Mesenteric fat pad (tissue), 1 donor: ENCODE results near the gene ARHGAP45. TPM values are rescaled to one million over a fixed set of nuclear protein-coding genes. Genes with fewer than 3 reads are reported as not detected.
A peak's percentile ranks its signal among the peaks of the same experiment; 100 is the strongest.

Experiments
- DNase-seq: peaks from one replicate; pipeline ENCODE4 v3.0.0-alpha.2; 2020; ENCODE audit warnings: low spot score
- total RNA-seq: library from RNA; stranded (reverse); fragmentation: NEBNext Ultra II Directional; extraction: Animal tissue kit (Norgen Biotek cat#: 25700); gene quantifications from one replicate; pipeline ENCODE4 v1.2.1, GENCODE V29; 2021
- donor health status: DM: yes; HTN: yes; CAD: no.

The ARHGAP45 gene
- total RNA-seq, 1 donor from 2014 or later: 25.5 TPM

DNA sequence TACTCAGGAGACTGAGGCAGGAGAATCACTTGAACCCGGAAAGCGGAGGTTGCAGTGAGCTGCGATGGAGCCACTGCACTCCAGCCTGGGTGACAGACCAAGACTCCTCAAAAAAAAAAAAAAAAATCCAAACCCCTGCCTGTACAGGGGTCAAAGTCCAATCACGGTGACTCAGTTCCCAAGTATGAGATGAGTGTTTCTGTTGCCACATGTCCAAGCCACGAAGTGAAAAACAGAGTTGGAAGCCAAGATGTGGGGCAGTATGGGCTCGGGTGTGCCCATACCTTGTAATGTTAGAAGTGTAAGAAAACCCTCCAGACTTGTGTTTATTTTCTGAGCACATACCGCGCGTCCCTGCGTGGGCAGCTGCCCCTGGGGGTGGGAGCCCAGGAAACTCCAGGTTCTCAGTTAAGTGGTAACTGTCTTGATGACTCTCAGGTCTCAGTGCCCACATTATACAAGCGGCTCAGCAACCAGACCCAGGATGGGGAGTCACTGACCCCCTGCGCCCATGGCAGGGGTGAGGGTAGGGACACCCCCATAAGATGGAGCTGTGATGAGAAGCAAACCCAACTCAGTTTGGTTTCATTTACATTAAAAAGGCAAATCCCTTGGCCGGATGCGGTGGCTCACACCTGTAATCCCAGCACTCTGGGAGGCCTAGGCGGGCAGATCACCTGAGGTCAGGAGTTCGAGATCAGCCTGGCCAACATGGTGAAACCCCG is 35.6 kb downstream of the ARHGAP45 start:
- DNase-seq: no peak

DNA sequence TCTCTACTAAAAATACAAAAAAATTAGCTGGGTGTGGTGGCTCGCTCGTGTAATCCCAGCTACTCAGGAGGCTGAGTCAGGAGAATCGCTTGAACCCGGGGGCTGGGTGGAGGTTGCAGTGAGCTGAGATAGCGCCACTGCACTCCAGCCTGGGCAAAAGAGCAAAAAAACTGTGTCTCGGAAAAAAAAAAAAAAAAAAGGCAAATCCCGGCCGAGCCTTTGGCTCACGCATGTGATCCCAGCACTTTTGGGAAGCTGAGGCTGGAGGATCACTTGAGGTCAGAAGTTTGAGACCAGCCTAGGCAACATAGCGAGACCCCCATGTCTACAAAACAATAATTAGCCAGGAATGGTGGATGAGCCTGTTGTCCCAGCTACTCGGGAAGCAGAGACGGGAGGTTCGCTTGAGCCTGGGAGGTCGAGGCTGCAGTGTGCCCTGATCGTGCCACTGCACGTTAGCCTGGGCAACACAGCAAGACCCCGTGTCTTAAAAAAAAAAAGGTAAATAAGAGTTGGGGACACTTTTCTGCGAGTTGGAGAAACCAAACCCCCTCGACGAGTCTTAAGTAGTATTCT is 36.3 kb downstream of the ARHGAP45 start:
- DNase-seq: no peak

DNA sequence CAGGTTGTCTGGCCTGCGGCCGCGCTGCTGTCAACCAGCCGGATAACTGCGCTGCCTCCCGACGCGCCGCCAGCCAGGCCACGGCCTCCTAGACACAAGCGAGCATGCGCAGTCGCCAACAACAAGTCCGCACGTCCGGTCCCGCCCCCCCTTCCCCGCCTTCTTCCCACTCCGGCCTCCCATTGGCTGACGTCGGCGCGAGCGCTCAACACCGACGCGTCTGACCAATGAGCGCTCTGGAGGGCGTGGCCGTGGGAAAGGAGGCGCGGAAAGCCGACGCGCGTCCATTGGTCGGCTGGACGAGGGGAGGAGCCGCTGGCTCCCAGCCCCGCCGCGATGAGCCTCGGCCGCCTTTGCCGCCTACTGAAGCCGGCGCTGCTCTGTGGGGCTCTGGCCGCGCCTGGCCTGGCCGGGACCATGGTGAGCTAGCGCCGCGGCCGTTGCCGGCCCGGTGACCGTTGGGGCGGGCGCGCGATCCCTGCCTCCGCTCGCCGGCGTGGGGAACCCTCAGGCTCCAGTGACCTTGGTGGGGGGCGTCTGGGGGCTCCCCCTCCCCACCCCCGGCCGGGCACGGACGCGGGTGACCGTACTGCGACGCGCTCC is 36.8 kb downstream of the ARHGAP45 start, which contains the start of gene GPX4:
TSS of gene GPX4 (plus strand) at position 287 of the 603 bp plus-strand sequence. CDS start at position 337, 50 bp downstream.
- DNase-seq: peak; percentile 99

DNA sequence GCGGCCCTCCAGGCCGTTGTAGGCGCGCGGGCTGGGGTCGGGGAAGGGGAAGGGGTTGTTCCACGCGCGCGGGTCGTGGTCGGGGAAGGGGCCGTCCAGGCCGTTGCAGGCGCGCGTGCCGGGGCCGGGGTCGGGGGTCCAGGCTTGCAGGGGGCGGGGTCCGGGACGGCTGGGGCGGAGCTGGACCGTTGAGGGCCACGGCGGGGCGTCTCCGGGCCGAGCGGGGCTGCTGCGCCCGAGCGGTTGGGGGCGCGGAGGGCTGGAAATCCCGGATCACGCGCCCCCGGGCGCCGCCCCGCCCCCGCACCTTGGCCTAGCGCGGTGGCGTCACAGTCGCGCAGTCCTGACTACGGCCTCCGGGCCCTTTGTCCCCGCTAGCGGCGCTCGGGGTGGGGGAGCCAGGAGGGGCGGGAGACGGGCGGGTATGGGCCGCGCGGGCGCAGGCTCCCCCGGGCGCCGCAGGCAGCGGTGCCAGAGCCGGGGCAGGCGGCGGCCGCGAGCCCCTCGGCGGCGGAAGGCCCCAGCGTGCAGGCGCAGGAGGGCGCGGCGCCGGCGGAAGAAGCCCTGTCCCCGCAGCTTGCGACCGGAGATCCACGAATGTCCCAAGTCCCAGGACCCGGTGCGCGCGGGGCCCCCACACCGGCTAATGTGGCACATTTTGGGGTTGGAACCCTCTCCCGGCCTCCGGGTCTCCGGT is 37.5 kb downstream of the ARHGAP45 start:
- DNase-seq: peak; percentile 95

DNA sequence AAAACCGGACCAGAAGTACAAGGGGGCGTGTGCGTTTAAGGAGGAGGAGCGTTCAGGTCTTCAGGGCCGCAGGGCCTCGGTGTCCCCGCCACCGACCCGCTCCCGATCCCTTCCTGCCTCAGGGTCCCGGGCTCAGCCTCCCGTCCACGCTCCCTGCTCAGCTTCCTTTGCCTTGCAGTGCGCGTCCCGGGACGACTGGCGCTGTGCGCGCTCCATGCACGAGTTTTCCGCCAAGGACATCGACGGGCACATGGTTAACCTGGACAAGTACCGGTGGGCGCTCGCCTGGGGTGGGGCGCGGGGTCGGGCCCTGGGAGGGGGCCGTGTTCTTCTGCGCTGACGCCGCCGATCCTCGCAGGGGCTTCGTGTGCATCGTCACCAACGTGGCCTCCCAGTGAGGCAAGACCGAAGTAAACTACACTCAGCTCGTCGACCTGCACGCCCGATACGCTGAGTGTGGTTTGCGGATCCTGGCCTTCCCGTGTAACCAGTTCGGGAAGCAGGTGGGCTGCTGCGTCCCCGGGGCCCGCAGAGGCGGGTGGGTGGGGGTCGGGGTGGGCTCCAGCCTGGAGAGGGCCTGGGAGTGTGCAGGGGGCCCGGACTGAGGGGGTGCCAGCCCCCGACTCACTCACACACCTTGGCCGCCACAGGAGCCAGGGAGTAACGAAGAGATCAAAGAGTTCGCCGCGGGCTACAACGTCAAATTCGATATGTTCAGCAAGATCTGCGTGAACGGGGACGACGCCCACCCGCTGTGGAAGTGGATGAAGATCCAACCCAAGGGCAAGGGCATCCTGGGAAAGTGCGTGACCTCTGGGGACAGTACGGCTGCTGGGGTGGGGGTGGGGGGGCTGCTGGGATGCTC is 38.3 kb downstream of the ARHGAP45 start:
- no peak for DNase-seq

DNA sequence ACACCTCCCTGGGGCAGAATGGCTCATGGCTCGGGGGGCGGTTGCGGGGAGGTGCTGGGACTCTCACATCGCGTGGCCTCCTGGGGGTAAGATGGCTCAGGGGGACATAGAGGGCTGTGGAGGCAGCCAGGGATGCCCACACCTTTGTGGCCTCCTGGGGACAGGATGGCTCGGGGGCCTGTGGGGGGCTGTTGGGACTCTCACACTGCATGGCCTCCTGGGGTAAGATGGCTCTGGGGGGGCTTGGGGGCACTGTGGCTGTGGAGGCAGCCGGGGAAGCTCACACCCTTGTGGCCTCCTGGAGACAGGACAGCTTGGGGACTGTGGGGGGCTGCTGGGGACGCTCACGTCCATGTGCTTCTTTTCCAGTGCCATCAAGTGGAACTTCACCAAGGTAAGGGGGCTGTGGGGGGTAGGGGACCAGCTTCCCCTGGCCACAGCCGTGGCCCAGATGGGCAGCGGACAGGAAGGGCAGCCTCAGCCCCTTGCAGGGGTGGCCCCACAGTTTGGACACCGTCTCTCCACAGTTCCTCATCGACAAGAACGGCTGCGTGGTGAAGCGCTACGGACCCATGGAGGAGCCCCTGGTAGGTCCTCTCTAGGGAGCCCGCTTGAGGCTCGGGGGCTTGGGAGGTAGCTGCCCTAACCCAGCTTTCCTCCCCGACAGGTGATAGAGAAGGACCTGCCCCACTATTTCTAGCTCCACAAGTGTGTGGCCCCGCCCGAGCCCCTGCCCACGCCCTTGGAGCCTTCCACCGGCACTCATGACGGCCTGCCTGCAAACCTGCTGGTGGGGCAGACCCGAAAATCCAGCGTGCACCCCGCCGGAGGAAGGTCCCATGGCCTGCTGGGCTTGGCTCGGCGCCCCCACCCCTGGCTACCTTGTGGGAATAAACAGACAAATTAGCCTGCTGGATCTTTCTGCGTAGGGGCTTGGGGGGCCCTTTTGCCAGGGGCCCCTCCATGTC is 39.2 kb downstream of the ARHGAP45 start:
- no peak for DNase-seq

DNA sequence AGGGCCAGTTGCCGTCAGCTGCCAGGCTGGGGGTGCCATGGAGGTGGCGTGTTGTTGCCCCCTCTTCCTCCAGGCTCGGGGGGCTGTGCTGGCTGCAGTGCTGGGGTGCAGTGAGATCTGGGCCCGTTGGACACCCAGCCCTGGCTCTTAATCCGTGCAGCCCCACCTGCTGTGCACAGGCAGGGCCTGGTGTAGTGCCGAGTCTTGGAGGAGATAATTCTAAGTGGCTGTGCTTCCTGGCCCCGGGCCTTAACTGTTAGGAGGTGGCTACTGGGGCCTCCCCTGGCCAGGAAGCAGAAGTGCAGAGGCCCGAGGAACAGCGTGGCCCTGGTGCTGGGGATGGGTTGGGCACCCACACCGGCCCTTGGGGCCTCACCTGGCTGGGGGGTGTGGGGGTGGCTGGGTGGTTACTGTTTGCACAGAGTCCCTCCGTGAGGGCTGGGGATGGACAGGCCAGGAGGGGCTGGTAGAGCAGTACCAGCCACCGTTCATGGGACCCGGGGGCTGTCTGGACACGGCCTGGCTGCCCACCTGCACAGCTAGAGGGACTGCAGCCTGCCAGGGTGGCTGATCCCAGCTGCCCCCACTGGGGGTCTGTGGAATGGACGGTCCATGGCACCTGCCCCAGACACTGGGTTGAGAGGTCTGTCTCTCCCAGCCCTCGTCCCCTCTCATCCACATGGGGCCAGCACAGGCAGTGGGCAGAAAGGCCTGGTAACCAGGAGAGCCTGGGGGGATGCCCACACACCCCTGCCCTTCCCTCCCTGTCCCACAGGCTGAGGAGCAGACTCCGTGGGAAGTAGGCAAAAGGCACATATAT is 40.1 kb downstream of the ARHGAP45 start:
- no peak for DNase-seq

DNA sequence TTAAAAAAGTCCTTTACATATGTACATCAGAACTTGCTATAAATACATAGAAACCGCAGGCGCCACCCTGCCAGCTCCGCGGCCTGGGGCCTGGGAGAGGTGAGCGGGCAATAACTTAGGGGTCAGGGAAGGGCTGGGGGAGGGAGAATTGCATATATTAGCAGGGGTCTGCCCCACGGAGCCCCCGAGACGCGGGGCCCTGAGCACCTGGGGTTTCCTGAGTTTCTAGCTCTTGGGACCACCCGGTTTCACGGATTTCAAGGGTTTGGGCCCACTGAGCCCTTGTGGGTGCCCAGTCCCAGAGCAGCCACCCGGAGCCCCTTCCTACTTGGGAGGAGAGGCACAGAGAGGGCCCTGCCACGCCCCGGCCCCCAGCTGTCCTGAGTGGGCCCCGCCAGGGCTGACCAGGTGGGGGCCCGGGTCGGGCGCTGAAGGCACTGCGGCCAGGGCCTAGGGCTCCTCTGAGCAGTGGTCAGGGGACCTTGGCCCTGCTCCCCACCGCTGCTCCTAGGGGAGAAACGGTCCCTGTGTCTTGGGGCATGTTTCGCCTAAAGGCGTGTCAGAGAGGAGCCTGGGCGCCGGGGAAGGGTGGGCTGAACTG is 40.8 kb downstream of the ARHGAP45 start:
- no peak for DNase-seq

DNA sequence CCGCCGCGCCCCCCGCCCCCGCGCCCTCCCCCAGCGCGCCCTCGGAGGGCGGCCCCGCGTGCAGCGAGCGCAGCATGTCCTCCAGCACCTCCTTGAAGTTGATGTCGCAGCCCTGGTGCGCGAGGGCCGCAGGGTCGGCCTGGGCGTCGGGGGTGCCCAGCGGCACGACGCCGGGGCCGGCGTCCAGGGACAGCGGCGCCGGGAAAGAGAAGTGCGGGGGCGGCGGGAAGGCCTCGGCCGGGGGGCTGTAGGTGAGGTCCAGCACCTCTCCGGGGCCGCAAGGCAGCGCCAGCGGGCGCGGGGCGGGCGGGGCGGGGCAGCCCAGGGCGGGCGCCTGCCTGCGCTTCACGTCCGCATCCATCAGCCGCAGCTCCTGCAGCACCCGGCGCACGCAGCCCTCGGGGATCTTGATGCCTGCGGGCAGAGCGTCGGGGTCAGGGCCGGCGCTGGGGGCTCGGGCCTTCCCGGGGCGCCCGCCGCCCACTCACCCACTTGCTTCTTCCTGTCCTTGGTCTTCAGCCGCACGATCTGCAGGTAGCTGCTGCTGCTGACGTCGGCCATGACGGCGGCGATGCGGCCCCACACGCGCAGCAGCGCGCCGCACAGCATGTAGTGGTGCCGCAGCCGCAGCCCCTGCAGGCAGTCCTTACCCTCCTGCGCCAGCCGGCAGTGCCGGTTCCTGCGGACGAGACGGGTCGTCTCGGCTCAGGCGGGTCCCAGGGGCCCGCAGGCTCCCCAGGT is 41.5 kb downstream of the ARHGAP45 start:
- no peak for DNase-seq

DNA sequence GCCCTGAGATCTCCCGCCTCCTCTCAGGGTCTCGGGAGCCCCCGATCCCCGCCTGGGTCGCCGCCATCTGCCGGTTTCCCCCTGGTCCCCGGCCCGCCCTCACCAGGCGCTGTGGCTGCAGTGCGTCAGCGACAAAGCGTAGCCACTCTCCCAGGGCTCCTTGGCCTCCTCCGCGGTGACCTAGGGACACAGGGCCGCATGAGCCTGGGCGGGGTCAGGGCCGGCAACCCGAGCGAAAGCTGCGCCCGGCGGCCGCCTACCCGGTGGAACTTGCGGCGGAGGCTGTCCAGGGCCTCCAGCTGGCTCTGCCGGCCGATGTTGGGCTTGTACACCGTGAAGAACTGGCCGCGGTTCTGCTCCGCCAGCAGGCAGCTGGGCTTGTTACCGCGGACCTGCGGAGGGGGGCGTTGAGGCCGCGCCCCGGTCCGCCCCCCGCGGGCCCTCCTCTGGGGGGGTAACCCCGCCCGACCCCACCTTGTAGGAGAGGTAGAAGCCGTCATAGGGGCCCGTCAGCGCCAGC is 42.1 kb downstream of the ARHGAP45 start:
- no peak for DNase-seq

DNA sequence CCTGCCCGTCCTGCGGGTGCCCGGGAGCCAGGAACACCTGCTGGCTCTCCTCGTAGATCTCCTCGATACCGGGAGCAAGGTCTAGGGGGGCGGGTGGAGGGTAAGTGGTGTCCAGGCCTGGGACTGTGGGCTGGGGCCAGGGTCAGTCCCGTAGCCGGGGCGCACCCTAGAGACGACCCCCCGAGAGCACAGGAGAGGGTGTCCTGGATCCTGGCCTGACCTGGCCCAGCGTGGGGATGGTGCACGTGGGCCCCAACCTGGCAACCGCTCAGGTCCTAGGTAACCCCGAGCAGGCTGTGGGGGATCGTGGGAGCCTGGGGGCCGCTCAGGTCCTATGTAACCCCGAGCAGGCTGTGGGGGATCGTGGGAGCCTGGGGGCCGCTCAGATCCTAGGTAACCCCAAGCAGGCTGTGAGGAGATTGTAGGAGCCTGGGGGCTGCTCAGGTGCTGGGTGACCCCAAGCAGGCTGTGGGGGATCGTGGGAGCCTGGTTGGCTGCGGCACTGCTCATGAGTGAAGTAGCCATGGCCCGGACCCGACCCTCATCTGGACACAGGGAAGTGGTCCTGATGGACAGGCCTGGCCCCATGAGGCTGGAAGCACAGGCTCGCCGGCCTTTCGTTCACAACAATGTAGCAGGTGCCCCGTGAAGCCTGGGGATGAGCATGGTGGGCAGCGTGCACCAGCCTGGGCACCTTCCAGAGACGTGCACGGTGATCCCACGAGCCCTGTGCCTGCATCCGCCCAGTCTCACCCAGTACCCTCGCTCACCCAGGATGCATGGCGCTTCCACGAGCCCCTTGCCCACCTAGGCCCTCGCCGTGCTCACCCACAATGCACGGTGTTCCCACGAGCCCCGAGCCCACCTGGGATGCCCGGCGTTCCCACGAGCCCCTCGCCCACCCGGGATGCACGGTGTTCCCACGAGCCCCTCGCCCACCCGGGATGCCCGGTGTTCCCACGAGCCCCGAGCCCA is 43.0 kb downstream of the ARHGAP45 start:
- DNase-seq: no peak

DNA sequence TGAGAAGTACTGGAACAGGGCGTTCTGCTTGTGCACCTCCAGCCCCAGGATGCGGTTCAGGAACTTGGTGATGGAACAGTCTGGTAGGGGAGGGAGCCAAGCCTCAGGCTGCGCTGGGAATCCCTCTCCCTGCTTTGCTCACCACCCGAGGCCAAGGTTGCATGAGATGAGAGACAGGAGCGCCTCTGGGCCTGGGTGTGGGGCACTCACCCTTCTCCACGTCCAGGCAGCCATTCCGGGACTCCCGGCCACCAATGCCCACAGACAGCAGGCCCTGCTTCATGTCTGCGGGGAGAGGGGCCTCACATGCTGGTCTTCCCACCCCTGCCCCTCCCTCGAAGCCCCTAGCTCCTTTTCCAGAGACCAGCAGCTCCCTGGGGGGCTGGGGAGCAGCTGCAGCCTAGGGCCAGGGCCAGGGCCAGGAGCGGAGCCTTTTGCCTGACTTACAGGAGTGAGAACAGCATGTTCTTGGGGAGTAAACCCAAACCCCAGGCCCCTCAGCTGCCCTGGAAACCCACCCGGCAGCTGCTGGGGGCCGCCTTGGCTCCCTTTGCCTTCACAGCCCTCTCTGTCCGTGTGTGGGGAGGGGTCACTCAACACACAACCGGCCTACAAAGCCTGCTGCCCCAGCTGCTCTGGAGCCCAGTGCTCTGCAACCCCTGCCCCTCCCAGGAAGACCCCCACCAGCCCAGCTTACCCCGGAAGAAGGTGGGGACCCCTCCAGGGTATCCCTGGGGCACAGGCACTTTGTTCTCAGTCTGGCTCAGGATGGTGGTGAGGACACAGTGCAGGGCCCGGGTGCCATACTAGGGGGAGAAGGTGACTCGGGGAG is 44.1 kb downstream of the ARHGAP45 start:
- no peak for DNase-seq

DNA sequence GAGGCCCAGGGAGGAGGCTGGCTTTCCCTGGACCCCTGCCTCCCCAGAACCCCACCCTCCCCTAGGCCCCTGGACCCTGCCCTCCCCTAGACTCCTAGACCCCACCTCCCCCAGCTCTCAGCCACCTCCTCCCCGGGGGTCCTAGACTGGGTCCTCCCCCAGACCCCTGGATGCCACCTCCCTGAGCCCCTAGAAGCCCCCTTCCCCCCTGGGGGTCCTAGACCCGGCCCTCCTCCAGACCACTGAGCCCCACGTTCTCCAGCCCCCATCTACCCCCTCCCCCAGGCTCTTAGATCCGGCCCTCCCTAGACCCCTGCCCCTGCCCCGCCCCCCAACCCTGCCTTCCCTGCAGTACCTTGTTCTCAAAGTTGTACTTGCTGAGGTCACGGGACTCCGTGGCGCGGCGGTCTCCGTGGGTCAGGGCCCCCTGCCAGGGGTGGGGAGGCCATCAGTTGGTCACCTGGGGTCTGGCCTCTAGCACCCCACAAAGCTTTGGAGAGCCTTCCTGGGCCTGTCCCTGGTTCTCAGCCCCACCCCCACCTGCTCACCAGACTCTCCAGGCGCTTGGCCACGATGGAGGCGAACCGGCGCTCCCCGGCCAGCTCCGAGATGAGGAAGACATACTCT is 44.8 kb downstream of the ARHGAP45 start:
- no peak for DNase-seq

DNA sequence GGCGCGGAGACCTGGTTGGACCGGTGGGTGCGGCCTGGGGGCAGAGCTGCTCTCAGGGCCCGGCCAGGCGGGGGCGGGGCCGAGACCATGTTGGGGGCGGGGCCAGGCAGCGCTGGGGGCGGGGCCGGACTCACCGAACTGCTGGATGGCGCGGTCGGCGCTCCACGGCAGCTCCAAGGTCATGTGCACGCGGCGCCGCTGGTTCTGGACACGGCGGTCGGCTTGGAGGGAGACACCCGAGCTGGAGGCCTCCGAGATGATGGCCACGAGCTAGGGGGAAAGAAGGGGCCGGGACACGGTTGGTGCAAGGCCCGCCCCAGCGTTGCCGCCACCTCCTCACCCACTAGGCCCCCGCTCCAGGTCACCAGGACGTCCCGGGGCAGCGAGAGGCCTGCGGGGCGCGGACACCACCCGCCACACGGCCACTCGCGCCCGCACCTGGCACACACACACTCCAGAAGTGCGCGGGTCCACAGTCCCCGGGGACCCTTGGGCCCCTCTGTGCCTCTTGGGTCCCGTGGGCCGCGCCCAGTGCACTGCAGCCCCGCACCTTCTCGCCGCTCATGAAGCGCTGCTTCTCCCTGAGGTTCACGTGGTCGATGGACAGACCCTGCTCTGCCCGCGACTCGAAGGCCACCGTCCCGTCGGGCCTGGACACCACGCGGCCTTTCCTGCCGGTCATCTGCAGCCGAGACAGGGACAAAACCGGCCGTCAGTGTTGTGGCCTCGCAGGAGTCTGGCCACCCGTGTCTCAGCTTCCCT is 45.5 kb downstream of the ARHGAP45 start:
- no peak for DNase-seq
